ENCODE measurements around the gene FSTL3. TPM values are rescaled to one million over a fixed set of nuclear protein-coding genes. Genes with fewer than 3 reads are reported as not detected.
A peak's percentile ranks its signal among the peaks of the same experiment; 100 is the strongest.
"Not testable (repeated sequence)": the region's sequence is repeated elsewhere in the genome, so short reads cannot be mapped to it uniquely, and the experiment has no call there.

FSTL3 gene
- total RNA-seq, 4 donors from 2014 or later: 7.5 to 20.1 (median 15.9) TPM

DNA sequence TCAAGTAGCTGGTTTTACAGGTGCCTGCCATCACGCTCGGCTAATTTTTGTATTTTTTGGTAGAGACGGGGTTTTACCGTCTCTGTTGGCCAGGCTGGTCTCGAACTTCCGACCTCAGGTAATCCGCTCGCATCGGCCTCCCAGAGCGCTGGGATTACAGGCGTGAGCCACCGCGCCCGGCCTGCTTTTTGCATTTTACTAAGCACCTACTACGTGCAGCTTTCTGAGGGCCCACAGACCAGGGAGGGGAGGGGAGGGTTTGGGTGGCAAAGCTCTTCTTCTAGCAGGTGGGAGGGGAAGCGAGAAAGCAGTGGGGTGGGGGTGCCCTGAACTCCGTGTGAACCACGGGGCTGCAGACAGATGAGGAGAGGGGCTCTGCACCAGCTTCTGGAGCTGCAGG, 47.5 kb downstream of the FSTL3 start:
- Histone ChIP-seq H3K4me3 (no peak overlapping the region), H3K27ac (peak overlapping the region in 1 of 4 donors; percentile 58), H3K9me3 (no peaks in the 10 kb centered on the region), H3K27me3 (peaks cover 3 to 15% (median 10%) of the 10 kb centered on the region in 3 donors), H3K36me3 (no peaks in the 10 kb centered on the region), H3K4me1 (no peaks in the 10 kb centered on the region)
- DNase-seq: no peak
- intact Hi-C loops (cut with DNase I; ENCODE audit: low total_unique reads): no loop called here
- in situ Hi-C loops (cut with MboI; ENCODE audit: low sequenced_read_pairs in 4 of 4): no loop called here
- ATAC-seq: no peak
- TF ChIP-seq, protein P1, sequence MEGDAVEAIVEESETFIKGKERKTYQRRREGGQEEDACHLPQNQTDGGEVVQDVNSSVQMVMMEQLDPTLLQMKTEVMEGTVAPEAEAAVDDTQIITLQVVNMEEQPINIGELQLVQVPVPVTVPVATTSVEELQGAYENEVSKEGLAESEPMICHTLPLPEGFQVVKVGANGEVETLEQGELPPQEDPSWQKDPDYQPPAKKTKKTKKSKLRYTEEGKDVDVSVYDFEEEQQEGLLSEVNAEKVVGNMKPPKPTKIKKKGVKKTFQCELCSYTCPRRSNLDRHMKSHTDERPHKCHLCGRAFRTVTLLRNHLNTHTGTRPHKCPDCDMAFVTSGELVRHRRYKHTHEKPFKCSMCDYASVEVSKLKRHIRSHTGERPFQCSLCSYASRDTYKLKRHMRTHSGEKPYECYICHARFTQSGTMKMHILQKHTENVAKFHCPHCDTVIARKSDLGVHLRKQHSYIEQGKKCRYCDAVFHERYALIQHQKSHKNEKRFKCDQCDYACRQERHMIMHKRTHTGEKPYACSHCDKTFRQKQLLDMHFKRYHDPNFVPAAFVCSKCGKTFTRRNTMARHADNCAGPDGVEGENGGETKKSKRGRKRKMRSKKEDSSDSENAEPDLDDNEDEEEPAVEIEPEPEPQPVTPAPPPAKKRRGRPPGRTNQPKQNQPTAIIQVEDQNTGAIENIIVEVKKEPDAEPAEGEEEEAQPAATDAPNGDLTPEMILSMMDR (IDR thresholded peaks at IDR 0.05 in 4 of 5, conservative IDR thresholded peaks at IDR 0.05 in 1 of 5): no peak
- TF ChIP-seq POLR2A (IDR thresholded peaks at IDR 0.05): no peak

DNA sequence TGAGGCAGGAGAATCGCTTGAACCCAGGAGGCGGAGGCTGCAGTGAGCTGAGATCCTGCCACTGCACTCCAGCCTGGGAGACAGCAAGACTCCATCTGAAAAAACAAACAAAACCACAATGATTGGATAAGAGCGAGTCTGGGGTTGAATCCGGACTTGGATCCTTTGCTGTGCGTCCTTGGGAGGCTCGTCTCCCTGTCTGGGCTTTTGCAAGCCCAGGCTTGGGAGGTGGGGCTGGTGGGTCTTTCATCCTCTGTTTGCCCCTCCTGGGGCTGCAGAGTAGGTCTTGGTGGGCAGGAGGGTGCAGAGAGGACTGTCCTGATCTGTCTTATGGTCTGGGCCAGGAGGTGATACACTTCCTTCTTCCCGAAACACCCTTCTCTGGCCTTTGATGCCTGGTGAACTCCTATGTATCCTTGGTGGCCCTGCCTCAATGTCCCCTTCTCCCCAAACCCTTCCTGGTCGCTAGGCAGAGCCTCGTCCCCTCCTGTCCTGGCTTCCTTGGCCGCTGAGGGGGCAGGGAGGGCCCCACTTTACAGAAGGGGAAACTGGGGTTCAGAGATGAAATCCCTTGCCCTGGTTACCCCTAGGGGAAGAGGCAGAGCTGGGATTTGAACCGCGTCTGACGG, 49.4 kb downstream of the FSTL3 start:
- Histone ChIP-seq H3K27ac (peak overlapping the region in 2 of 4 donors; percentile 3 to 81), H3K4me1 (no peaks in the 10 kb centered on the region), H3K4me3 (no peak overlapping the region), H3K9me3 (no peaks in the 10 kb centered on the region), H3K36me3 (no peaks in the 10 kb centered on the region), H3K27me3 (peaks cover 0 to 5% (median 0%) of the 10 kb centered on the region in 3 donors)
- ATAC-seq (no peak), DNase-seq (no peak)
- TF ChIP-seq POLR2A (IDR thresholded peaks at IDR 0.05): no peak
- TF ChIP-seq, protein P1 (IDR thresholded peaks at IDR 0.05 in 4 of 5, conservative IDR thresholded peaks at IDR 0.05 in 1 of 5): no peak
- in situ Hi-C loops (cut with MboI; ENCODE audit: low sequenced_read_pairs in 4 of 4): no loop called here
- intact Hi-C loops (cut with DNase I; ENCODE audit: low total_unique reads): no loop called here

DNA sequence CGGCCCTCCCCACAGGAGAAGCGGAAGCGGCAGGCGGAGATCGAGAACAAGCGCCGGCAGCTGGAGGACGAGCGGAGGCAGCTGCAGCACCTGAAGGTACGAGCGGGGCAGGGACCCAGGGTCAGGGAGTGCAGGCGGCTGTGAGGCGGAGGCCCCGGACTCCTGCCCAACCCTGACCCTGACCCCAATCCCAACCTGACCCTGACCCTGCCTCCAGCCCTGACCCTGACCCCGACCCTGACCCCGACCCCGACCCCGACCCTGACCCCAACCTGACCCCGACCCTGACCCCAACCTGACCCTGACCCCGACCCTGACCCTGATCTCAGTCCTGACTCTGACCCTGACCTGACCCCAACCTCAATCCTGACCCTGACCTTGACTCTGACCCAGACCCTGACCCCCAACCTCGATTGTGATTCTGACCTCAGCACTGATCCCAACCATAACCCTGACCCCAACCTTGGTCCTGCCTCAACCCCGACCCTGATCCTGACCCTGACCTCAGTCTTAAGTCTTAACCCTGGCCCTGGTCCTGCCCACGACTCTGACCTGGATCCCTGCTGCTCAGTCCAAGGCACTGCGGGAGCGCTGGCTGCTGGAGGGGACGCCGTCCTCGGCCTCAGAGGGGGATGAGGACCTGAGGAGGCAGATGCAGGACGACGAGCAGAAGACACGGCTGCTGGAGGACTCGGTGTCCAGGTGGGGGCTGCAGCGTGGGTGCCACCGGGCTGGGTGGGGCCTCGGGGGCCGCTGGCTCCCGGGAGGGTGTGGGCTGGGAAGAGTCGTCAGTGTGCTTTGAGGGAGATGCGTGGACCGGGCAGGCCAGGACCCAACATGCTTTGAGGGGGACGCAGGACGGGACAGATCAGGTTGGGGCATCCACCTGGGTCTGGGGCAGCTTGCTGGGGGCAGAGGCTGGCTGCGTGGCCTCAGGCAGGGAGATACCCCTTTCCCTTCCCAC, 51.1 kb downstream of the FSTL3 start:
- H3K27ac ChIP-seq: peak overlapping the region; percentile 74 to 81 (median 81)
- in situ Hi-C loops (cut with MboI; ENCODE audit: low sequenced_read_pairs in 4 of 4): no loop called here
- peak; percentile 5 to 19 for ATAC-seq

DNA sequence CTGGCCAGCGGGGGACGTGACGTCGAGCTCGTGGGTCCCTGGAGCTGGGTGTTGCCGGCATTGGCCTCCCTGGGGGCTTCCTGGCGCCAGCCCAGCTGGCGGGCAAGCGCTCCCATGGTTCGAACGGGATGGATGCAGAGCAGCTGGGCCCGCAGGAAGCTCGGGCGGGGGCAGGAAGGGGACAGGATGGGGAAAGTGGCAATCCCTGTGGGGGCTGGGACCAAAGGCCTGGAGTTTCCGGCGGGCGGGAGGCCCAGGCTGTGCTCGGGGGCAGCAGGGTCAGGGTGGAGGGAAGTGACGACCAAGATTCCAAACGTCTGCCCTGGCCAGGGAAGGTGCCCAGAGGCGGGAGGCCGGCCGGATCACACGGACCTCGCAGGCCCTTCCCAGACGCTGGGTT, 51.8 kb downstream of the FSTL3 start:
- Histone ChIP-seq H3K27ac (peak overlapping the region; percentile 74 to 81 (median 81)), H3K36me3 (no peaks in the 10 kb centered on the region), H3K9me3 (no peaks in the 10 kb centered on the region), H3K4me1 (no peaks in the 10 kb centered on the region), H3K4me3 (no peak overlapping the region), H3K27me3 (no peaks in the 10 kb centered on the region)
- TF ChIP-seq POLR2A (IDR thresholded peaks at IDR 0.05): peak in 1 of 2 donors; percentile 12
- TF ChIP-seq, protein P1 (IDR thresholded peaks at IDR 0.05 in 4 of 5, conservative IDR thresholded peaks at IDR 0.05 in 1 of 5): no peak
- intact Hi-C loops (cut with DNase I; ENCODE audit: low total_unique reads) (no loop called here), in situ Hi-C loops (cut with MboI; ENCODE audit: low sequenced_read_pairs in 4 of 4) (no loop called here)
- DNase-seq: peak; percentile 12 to 58
- ATAC-seq: peak; percentile 75 to 79

More for the DNA sequence above, 51.1 kb downstream of the FSTL3 start:
- Histone ChIP-seq H3K4me1 (no peaks in the 10 kb centered on the region), H3K4me3 (no peak overlapping the region), H3K9me3 (no peaks in the 10 kb centered on the region), H3K36me3 (no peaks in the 10 kb centered on the region), H3K27me3 (no peaks in the 10 kb centered on the region)
- intact Hi-C loops (cut with DNase I; ENCODE audit: low total_unique reads): no loop called here
- TF ChIP-seq POLR2A (IDR thresholded peaks at IDR 0.05): no peak
- TF ChIP-seq, protein P1 (IDR thresholded peaks at IDR 0.05 in 4 of 5, conservative IDR thresholded peaks at IDR 0.05 in 1 of 5): no peak
- no peak for DNase-seq

DNA sequence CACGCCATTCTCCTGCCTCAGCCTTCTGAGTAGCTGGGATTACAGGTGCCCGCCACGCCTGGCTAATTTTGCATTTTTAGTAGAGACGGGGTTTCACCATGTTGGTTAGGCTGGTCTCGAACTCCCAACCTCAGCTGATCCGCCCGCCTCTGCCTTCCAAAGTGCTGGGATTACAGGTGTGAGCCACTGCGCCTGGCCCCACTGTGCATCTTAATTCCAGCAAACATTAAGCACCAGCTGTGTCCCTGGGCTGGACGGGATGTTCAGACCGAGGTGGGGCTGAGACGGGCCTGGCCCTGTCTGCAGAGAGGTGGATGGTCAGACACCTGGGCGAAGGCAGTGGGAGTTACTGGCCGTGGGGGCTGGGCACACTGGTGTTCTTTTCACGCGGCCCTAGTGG, 53.4 kb downstream of the FSTL3 start:
- H3K9me3 ChIP-seq; H3K27ac ChIP-seq; H3K4me3 ChIP-seq; intact Hi-C loops (cut with DNase I; ENCODE audit: low total_unique reads); DNase-seq; ATAC-seq; H3K27me3 ChIP-seq; H3K36me3 ChIP-seq; H3K4me1 ChIP-seq; in situ Hi-C loops (cut with MboI; ENCODE audit: low sequenced_read_pairs in 4 of 4): not testable (repeated sequence)
